Subcutaneous abdominal adipose tissue (tissue), 5 donors: ENCODE data around the gene FXR2.
A peak's percentile ranks its signal among the peaks of the same experiment; 100 is the strongest.

Source experiments
- H3K27ac ChIP-seq: one replicate; pipeline ENCODE4 v1.7.0; 2013; ENCODE audit warnings: low read depth, mild to moderate bottlenecking, inconsistent platforms, low read length, moderate library complexity
- H3K27me3 ChIP-seq, 5 donors: one replicate each; pipeline ENCODE4 v1.7.0; 2013; ENCODE audit warnings: low read length in 5 of 5, inconsistent platforms in 1 of 5; ENCODE audit not compliant: control insufficient read depth in 5 of 5, insufficient read depth in 4 of 5
- H3K36me3 ChIP-seq, 5 donors: one replicate each; pipeline ENCODE4 v1.7.0; 2013; ENCODE audit warnings: low read length in 5 of 5; ENCODE audit not compliant: control insufficient read depth in 5 of 5, insufficient read depth in 5 of 5
- H3K4me1 ChIP-seq, 5 donors: one replicate each; pipeline ENCODE4 v1.7.0; 2013; ENCODE audit warnings: low read length in 5 of 5, mild to moderate bottlenecking in 3 of 5, moderate library complexity in 1 of 5; ENCODE audit not compliant: control insufficient read depth in 5 of 5, insufficient read depth in 5 of 5
- H3K4me3 ChIP-seq, 5 donors: one replicate each; pipeline ENCODE4 v1.7.0; 2013; ENCODE audit warnings: low read length in 5 of 5, low read depth in 1 of 5
- H3K9ac ChIP-seq, 5 donors: one replicate each; pipeline ENCODE4 v1.7.0; 2013; ENCODE audit warnings: low read length in 5 of 5, mild to moderate bottlenecking in 4 of 5, moderate library complexity in 3 of 5
- H3K9me3 ChIP-seq, 5 donors: one replicate each; pipeline ENCODE4 v1.7.0; 2013; ENCODE audit warnings: low read length in 5 of 5; ENCODE audit not compliant: control insufficient read depth in 5 of 5
- donor health status: healthy.
- donor health status: healthy.
- donor health status: healthy.
- donor health status: healthy.
- donor health status: healthy.

FXR2 gene

DNA sequence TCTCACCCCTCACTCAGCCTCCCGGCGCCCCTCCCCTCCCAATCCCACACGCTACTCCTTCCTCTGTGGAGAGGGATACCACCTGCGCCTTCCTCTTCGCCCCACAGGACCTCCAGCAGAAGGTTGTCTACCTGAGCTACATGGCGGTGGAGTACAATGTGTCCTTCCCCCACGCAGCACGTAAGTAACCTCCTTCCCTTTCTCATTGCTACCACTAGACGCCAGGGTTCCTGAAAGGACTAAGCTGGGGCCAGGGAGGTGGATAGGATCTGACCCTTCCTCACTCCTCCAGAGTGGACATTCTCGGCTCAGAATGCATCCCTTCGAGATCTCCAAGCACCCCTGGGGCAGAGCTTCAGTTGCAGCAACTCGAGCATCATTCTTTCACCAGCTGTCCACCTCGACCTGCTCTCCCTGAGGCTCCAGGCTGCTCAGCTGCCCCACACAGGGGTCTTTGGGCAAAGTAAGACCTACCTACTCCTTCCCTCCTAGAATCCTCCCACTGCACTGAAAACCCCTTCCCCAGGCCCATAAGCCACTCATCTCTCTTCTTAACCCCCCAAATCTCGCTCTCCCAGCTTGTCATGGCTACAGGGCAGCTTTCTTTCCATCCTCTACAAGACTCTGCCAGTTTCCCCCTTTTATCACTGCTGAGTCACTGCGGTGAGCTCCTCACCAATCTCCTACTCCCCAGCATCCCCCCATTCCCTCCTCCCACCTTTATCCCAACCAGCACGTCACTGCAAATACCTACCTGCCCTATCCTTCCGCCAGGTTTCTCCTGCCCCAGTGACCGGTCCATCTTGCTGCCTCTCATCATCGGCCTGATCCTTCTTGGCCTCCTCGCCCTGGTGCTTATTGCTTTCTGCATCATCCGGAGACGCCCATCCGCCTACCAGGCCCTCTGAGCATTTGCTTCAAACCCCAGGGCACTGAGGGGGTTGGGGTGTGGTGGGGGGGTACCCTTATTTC is 33.8 kb downstream of the FXR2 start:
- H3K4me3 ChIP-seq = peak overlapping the region; percentile 61 to 96 (median 63)
- no peaks in the 10 kb centered on the region for H3K9me3 ChIP-seq
- H3K9ac ChIP-seq = peak overlapping the region; percentile 60 to 86 (median 68)
- peak overlapping the region; percentile 98 for H3K27ac ChIP-seq
- H3K36me3 ChIP-seq = peaks cover 13 to 40% (median 35%) of the 10 kb centered on the region in 5 donors
- H3K27me3 ChIP-seq = no peaks in the 10 kb centered on the region
- H3K4me1 ChIP-seq = peaks cover 21 to 82% (median 70%) of the 10 kb centered on the region in 5 donors

DNA sequence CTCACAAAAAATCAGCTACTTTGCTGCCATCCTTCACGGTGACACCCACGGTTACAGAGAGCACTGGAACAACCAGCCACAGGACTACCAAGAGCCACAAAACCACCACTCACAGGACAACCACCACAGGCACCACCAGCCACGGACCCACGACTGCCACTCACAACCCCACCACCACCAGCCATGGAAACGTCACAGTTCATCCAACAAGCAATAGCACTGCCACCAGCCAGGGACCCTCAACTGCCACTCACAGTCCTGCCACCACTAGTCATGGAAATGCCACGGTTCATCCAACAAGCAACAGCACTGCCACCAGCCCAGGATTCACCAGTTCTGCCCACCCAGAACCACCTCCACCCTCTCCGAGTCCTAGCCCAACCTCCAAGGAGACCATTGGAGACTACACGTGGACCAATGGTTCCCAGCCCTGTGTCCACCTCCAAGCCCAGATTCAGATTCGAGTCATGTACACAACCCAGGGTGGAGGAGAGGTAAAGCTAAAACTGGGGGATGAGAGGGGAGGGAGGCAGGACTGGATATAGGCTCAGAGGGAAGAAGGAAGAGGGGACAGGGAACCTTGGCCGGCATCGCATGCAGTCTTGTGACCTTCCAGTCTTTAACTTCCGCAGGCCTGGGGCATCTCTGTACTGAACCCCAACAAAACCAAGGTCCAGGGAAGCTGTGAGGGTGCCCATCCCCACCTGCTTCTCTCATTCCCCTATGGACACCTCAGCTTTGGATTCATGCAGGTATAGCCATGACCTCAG is 34.7 kb downstream of the FXR2 start:
- H3K27ac ChIP-seq = peak overlapping the region; percentile 98
- H3K9ac ChIP-seq = peak overlapping the region; percentile 60 to 96 (median 83)
- peaks cover 24 to 86% (median 76%) of the 10 kb centered on the region in 5 donors for H3K4me1 ChIP-seq
- H3K9me3 ChIP-seq = no peaks in the 10 kb centered on the region
- H3K27me3 ChIP-seq = no peaks in the 10 kb centered on the region
- peak overlapping the region; percentile 61 to 96 (median 63) for H3K4me3 ChIP-seq
- peaks cover 18 to 49% (median 43%) of the 10 kb centered on the region in 5 donors for H3K36me3 ChIP-seq

DNA sequence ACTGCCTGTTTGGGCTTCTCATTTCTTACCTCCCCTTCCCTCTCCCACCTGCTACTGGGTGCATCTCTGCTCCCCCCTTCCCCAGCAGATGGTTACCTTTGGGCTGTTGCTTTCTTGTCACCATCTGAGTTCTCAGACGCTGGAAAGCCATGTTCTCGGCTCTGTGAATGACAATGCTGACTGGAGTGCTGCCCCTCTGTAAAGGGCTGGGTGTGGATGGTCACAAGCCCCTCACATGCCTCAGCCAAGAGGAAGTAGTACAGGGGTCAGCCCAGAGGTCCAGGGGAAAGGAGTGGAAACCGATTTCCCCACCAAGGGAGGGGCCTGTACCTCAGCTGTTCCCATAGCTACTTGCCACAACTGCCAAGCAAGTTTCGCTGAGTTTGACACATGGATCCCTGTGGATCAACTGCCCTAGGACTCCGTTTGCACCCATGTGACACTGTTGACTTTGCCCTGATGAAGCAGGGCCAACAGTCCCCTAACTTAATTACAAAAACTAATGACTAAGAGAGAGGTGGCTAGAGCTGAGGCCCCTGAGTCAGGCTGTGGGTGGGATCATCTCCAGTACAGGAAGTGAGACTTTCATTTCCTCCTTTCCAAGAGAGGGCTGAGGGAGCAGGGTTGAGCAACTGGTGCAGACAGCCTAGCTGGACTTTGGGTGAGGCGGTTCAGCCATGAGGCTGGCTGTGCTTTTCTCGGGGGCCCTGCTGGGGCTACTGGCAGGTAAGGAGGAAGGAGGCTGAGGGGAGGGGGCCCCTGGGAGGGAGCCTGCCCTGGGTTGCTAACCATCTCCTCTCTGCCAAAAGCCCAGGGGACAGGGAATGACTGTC is 35.5 kb downstream of the FXR2 start, which contains the start of gene CD68:
TSS of gene CD68 (plus strand) at position 638 of the 833 bp plus-strand sequence. CDS start at position 678, 40 bp downstream.
- H3K4me3 ChIP-seq = peak within 1 kb of the TSS; percentile 61 to 96 (median 63)
- no peaks in the 10 kb centered on the region for H3K27me3 ChIP-seq
- peak within 1 kb of the TSS; percentile 60 to 96 (median 83) for H3K9ac ChIP-seq
- peaks cover 23 to 86% (median 76%) of the 10 kb centered on the region in 5 donors for H3K4me1 ChIP-seq
- no peaks in the 10 kb centered on the region for H3K9me3 ChIP-seq
- H3K27ac ChIP-seq = peak within 1 kb of the TSS; percentile 98
- H3K36me3 ChIP-seq = peaks cover 21 to 57% (median 51%) of the 10 kb centered on the region in 5 donors

DNA sequence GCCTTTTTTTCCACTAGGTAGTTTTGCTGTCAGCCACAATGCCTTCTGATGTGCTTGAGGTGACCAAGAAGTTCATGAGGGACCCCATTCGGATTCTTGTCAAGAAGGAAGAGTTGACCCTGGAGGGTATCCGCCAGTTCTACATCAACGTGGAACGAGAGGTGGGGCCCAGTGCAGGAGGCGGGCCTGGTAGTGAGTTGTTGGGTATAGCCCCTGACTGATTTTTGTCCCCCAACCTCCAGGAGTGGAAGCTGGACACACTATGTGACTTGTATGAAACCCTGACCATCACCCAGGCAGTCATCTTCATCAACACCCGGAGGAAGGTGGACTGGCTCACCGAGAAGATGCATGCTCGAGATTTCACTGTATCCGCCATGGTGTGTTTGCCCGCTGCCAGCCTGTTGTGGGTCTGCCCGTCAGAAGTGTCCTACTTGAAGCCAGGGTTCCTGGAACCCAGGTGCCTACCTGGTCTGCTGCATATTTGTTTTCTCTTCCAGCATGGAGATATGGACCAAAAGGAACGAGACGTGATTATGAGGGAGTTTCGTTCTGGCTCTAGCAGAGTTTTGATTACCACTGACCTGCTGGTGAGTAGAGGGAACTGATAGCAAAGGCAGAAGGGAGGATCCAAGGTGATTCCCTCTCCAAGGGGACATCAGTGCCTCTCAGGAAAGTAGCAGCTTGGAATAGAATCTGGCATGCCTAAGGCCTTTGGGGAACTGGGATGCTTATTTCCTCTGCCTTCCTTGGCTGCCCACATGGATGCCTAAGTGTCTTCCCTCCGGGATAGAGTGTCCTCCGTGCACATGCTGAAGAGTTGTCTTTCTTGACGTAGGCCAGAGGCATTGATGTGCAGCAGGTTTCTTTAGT is 37.1 kb downstream of the FXR2 start:
- H3K4me3 ChIP-seq = peak overlapping the region in 2 of 5 donors; percentile 25 to 96
- H3K9ac ChIP-seq = no peak overlapping the region
- H3K9me3 ChIP-seq = no peaks in the 10 kb centered on the region
- H3K27ac ChIP-seq = peak overlapping the region; percentile 98
- H3K36me3 ChIP-seq = peaks cover 21 to 61% (median 57%) of the 10 kb centered on the region in 5 donors
- H3K27me3 ChIP-seq = no peaks in the 10 kb centered on the region
- peaks cover 26 to 79% (median 72%) of the 10 kb centered on the region in 5 donors for H3K4me1 ChIP-seq

DNA sequence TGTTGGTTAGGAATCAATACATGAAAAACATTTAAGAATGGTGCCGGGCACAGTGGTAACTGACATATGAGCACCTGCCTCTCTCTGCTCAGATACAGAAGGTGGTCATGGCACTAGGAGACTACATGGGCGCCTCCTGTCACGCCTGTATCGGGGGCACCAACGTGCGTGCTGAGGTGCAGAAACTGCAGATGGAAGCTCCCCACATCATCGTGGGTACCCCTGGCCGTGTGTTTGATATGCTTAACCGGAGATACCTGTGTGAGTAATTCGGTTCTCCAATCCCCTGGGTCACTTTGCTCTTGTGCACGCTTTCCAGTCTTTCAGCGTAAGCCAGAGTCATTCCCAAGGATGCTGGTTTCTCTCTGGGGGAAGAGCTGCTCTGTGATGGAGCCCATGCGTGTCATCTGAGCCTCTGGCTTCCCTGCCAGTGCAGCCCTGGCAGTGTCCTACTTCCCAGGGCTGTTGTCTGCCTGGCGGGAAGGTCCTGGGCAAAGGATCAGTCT is 38.2 kb downstream of the FXR2 start:
- no peaks in the 10 kb centered on the region for H3K27me3 ChIP-seq
- H3K4me1 ChIP-seq = peaks cover 28 to 78% (median 70%) of the 10 kb centered on the region in 5 donors
- H3K36me3 ChIP-seq = peaks cover 21 to 61% (median 57%) of the 10 kb centered on the region in 5 donors
- H3K9ac ChIP-seq = no peak overlapping the region
- peak overlapping the region in 2 of 5 donors; percentile 12 to 98 for H3K4me3 ChIP-seq
- H3K27ac ChIP-seq = peak overlapping the region; percentile 98
- no peaks in the 10 kb centered on the region for H3K9me3 ChIP-seq

DNA sequence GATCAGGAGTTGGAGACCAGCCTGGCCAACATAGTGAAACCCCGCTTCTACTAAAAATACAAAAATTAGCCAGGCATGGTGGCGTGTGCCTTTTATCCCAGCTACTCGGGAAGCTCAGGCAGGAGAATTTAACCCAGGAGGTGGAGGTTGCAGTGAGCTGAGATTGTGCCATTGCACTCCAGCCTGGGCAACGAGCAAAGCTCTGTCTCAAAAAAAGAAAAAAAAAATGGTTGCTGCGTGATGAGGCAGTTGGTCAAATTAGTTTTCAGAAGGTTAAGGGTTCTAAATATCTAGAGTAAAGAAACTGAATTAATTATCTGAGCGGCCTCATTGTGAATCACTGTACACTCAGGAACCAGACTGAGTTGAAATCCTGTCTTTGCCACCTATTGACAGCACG is 38.7 kb downstream of the FXR2 start:
- H3K4me1 ChIP-seq = peaks cover 28 to 80% (median 67%) of the 10 kb centered on the region in 5 donors
- peak overlapping the region in 1 of 5 donors; percentile 12 for H3K9ac ChIP-seq
- H3K4me3 ChIP-seq = peak overlapping the region in 1 of 5 donors; percentile 98
- H3K9me3 ChIP-seq = no peaks in the 10 kb centered on the region
- H3K27ac ChIP-seq = peak overlapping the region; percentile 98
- H3K27me3 ChIP-seq = no peaks in the 10 kb centered on the region
- peaks cover 21 to 64% (median 61%) of the 10 kb centered on the region in 5 donors for H3K36me3 ChIP-seq

DNA sequence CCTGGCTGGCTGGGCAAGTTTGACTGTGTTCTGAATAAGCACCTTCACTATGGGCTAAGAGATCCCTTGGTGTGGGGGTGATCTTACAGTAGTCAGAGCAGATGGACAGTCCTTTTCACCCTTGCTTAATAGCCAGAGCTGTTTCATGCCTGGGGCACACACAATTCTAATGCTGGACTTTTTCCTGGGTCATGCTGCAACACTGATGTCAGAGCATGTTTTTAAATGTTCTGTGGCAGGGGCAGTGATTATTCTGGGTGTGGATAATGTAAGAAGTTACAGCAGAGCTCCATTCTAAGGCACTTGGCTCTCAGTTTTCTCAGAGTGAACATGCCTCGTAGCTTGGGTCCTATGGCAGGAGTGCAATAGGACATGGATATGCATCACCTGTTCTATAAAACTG is 39.2 kb downstream of the FXR2 start:
- Histone ChIP-seq H3K27ac (peak overlapping the region; percentile 98), H3K4me1 (peaks cover 24 to 75% (median 62%) of the 10 kb centered on the region in 5 donors), H3K27me3 (no peaks in the 10 kb centered on the region), H3K36me3 (peaks cover 21 to 66% (median 63%) of the 10 kb centered on the region in 5 donors), H3K4me3 (peak overlapping the region in 3 of 5 donors; percentile 85 to 98 (median 98)), H3K9ac (peak overlapping the region in 2 of 5 donors; percentile 73 to 84), H3K9me3 (no peaks in the 10 kb centered on the region)

DNA sequence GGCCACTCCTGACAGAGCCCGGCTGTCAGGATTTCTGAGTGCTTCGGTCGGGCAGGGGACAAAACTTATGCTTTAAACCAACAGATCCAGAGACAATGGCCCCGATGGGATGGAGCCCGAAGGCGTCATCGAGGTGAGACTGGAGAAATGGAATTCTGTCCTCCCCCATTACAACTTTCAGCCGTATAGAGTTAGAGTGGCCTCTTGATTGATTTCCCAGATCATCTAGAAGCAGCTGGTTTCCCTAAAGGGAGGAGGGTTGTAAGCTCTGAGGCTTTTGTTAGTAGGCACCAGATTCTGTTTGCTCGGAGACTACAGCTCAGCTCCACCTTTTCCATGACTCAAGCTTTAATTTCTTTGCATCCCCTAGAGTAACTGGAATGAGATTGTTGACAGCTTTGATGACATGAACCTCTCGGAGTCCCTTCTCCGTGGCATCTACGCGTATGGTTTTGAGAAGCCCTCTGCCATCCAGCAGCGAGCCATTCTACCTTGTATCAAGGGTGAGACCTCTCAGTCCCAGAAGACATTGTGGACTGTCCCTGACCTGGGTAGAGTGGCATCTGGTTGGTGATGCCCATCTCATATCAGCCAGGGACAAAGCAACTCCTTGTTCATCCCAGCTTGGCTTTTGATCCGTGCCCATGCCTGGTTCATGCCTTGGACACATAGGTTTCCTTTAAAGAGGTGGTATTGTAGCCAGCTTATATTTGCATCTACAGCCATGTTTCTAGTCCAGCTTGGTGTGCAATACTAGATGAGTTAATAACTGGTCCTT is 40.3 kb downstream of the FXR2 start:
- H3K9me3 ChIP-seq = no peaks in the 10 kb centered on the region
- H3K9ac ChIP-seq = peak overlapping the region; percentile 19 to 87 (median 73)
- no peaks in the 10 kb centered on the region for H3K27me3 ChIP-seq
- H3K4me1 ChIP-seq = peaks cover 18 to 64% (median 51%) of the 10 kb centered on the region in 5 donors
- peak overlapping the region; percentile 84 to 99 (median 98) for H3K4me3 ChIP-seq
- H3K27ac ChIP-seq = peak overlapping the region; percentile 98
- peaks cover 25 to 75% (median 67%) of the 10 kb centered on the region in 5 donors for H3K36me3 ChIP-seq
